Activated CD4-positive, alpha-beta T cell treated with anti-CD3 and anti-CD28 coated beads for 36 hours (primary cell): ENCODE measurements around the gene CMKLR1. TPM values are rescaled to one million over a fixed set of nuclear protein-coding genes. Genes with fewer than 3 reads are reported as not detected.

ENCODE experiments used
- ATAC-seq: fragments of 200-7000 bp; cut with Tn5 transposase; one replicate; pipeline ENCODE4 v1.10.0; 2021; ENCODE audit warnings: mild to moderate bottlenecking, moderate library complexity
- CTCF ChIA-PET: fragments of 350-600 bp; sonication (Branson Sonifier 250); formaldehyde crosslinking; loops from one replicate; lab custom pipeline; 2021; ENCODE audit warnings: antibody characterized with exemption; lab: Charles Lee
- POLR2A ChIA-PET: fragments of 350-600 bp; sonication (Branson Sonifier 250); formaldehyde crosslinking; loops from one replicate; lab custom pipeline; 2021; ENCODE audit warnings: antibody characterized with exemption, inconsistent platforms; lab: Charles Lee
- DNase-seq: peaks from one replicate; pipeline ENCODE4 v3.0.0-alpha.2; 2020
- H3K27ac Mint-ChIP-seq: one replicate; pipeline ENCODE4 v1.8.0; 2021; ENCODE audit warnings: mixed read lengths
- H3K27me3 Mint-ChIP-seq: one replicate; pipeline ENCODE4 v1.8.0; 2021; ENCODE audit warnings: mixed read lengths
- H3K36me3 Mint-ChIP-seq: one replicate; pipeline ENCODE4 v1.8.0; 2021; ENCODE audit warnings: low read depth, mixed read lengths
- H3K4me1 Mint-ChIP-seq: one replicate; pipeline ENCODE4 v1.8.0; 2021; ENCODE audit warnings: mixed read lengths
- H3K4me3 Mint-ChIP-seq: one replicate; pipeline ENCODE4 v1.8.0; 2021; ENCODE audit warnings: mild to moderate bottlenecking, moderate library complexity, mixed read lengths
- H3K9me3 Mint-ChIP-seq: one replicate; pipeline ENCODE4 v1.8.0; 2021; ENCODE audit warnings: low read depth, mixed read lengths
- intact Hi-C, 2 experiments: fragments of 100-400 bp; cut with DNase I in 1 of 2; cut with micrococcal nuclease in 1 of 2; formaldehyde crosslinking; loops; one replicate each; pipeline versions ENCODE4 v1.14.2 to v1.15.1; 2022 to 2024; cut with DNase I, micrococcal nuclease
- total RNA-seq, 2 experiments: library from RNA; stranded (reverse); gene quantifications; one replicate each; pipeline ENCODE4 v1.2.3, GENCODE V29; 2021

CMKLR1 gene
- not detected for total RNA-seq

GRCh38 chr12:108338915-108339657, at the start of gene CMKLR1:
TSS of gene CMKLR1 (minus strand) at chr12:108339311. CDS start at chr12:108293591, 45,720 bp downstream.
- Mint-ChIP-seq H3K27me3 (peaks cover 15% of the 10 kb centered on the region), H3K36me3 (no peaks in the 10 kb centered on the region), H3K4me1 (peaks cover 15% of the 10 kb centered on the region), H3K9me3 (no peaks in the 10 kb centered on the region), H3K27ac (no peak within 1 kb of the TSS), H3K4me3 (no peak within 1 kb of the TSS)
- intact Hi-C loops, result no loop called here
- ATAC-seq, result no peak
- POLR2A ChIA-PET, result no interaction called here
- no peak for DNase-seq
- CTCF ChIA-PET, result interaction anchor here (0.5 to 0.6 kb wide), 2 partner anchors 100 to 725 kb away, joined by 3 read pairs; no protein-coding TSS in a partner anchor

- H3K27me3 Mint-ChIP-seq, result peaks cover 12% of the 10 kb centered on the region
- intact Hi-C loops, result no loop called here
- ChIA-PET CTCF (no interaction called here), POLR2A (no interaction called here)
- H3K4me3 Mint-ChIP-seq, result no peak overlapping the region
- no peak for ATAC-seq
- H3K36me3 Mint-ChIP-seq, result no peaks in the 10 kb centered on the region
- no peak for DNase-seq
- H3K27ac Mint-ChIP-seq, result no peak overlapping the region
- H3K4me1 Mint-ChIP-seq, result no peaks in the 10 kb centered on the region
- H3K9me3 Mint-ChIP-seq, result no peaks in the 10 kb centered on the region
These were observed 48.7 kb upstream of the CMKLR1 start for GRCh38 chr12:108387771-108388170.

- ChIA-PET CTCF (no interaction called here), POLR2A (no interaction called here)
- Mint-ChIP-seq H3K36me3 (no peaks in the 10 kb centered on the region), H3K27ac (no peak overlapping the region), H3K4me1 (no peaks in the 10 kb centered on the region), H3K9me3 (no peaks in the 10 kb centered on the region), H3K4me3 (no peak overlapping the region), H3K27me3 (peaks cover 11% of the 10 kb centered on the region)
- DNase-seq, result no peak
- ATAC-seq, result no peak
- intact Hi-C loops, result no loop called here
These were observed 47.7 kb upstream of the CMKLR1 start for GRCh38 chr12:108386709-108387360.

- Mint-ChIP-seq H3K36me3 (no peaks in the 10 kb centered on the region), H3K27me3 (peaks cover 3% of the 10 kb centered on the region), H3K27ac (no peak overlapping the region), H3K4me1 (no peaks in the 10 kb centered on the region), H3K9me3 (no peaks in the 10 kb centered on the region), H3K4me3 (no peak overlapping the region)
- DNase-seq (no peak), ATAC-seq (no peak)
- ChIA-PET CTCF (interaction anchor here (0.6 to 0.7 kb wide), 2 partner anchors 238 to 394 kb away, joined by 3 read pairs; no protein-coding TSS in a partner anchor), POLR2A (no interaction called here)
- intact Hi-C loops, result no loop called here
These were observed 43.3 kb upstream of the CMKLR1 start for GRCh38 chr12:108382437-108382801.

GRCh38 chr12:108381787-108382436, 42.8 kb upstream of the CMKLR1 start:
- DNase-seq (peak; percentile 8), ATAC-seq (no peak)
- POLR2A ChIA-PET, result no interaction called here
- Mint-ChIP-seq H3K27me3 (peaks cover 3% of the 10 kb centered on the region), H3K4me1 (no peaks in the 10 kb centered on the region), H3K36me3 (no peaks in the 10 kb centered on the region), H3K9me3 (no peaks in the 10 kb centered on the region), H3K27ac (no peak overlapping the region), H3K4me3 (no peak overlapping the region)
- intact Hi-C loops, result no loop called here
- CTCF ChIA-PET, result interaction anchor here (0.7 to 1.1 kb wide), 2 partner anchors 11 to 394 kb away, joined by 3 to 4 read pairs; no protein-coding TSS in a partner anchor

- ATAC-seq (no peak), DNase-seq (no peak)
- no peak overlapping the region for H3K4me3 Mint-ChIP-seq
- peaks cover 2% of the 10 kb centered on the region for H3K27me3 Mint-ChIP-seq
- H3K9me3 Mint-ChIP-seq, result peaks cover 5% of the 10 kb centered on the region
- ChIA-PET CTCF (no interaction called here), POLR2A (no interaction called here)
- intact Hi-C loops, result no loop called here
- H3K36me3 Mint-ChIP-seq, result no peaks in the 10 kb centered on the region
- H3K4me1 Mint-ChIP-seq, result no peaks in the 10 kb centered on the region
- H3K27ac Mint-ChIP-seq, result no peak overlapping the region
These were observed 41.3 kb upstream of the CMKLR1 start for GRCh38 chr12:108380382-108380781.

GRCh38 chr12:108379823-108380222, 40.7 kb upstream of the CMKLR1 start:
- ATAC-seq (no peak), DNase-seq (no peak)
- H3K9me3 Mint-ChIP-seq, result peaks cover 5% of the 10 kb centered on the region
- ChIA-PET CTCF (interaction anchor here (1.0 kb wide), 1 partner anchor 9 kb away, joined by 3 read pairs; no protein-coding TSS in a partner anchor), POLR2A (no interaction called here)
- H3K36me3 Mint-ChIP-seq, result no peaks in the 10 kb centered on the region
- no peak overlapping the region for H3K4me3 Mint-ChIP-seq
- intact Hi-C loops, result no loop called here
- no peak overlapping the region for H3K27ac Mint-ChIP-seq
- no peaks in the 10 kb centered on the region for H3K4me1 Mint-ChIP-seq
- no peaks in the 10 kb centered on the region for H3K27me3 Mint-ChIP-seq

- POLR2A ChIA-PET, result no interaction called here
- Mint-ChIP-seq H3K4me3 (no peak overlapping the region), H3K36me3 (no peaks in the 10 kb centered on the region), H3K9me3 (peaks cover 5% of the 10 kb centered on the region), H3K4me1 (no peaks in the 10 kb centered on the region), H3K27me3 (no peaks in the 10 kb centered on the region), H3K27ac (no peak overlapping the region)
- intact Hi-C loops, result no loop called here
- DNase-seq, result no peak
- CTCF ChIA-PET, result interaction anchor here (1.0 kb wide), 1 partner anchor 10 kb away, joined by 3 read pairs; no protein-coding TSS in a partner anchor
- ATAC-seq, result no peak
These were observed 39.8 kb upstream of the CMKLR1 start for GRCh38 chr12:108378926-108379325.

- Mint-ChIP-seq H3K27ac (no peak overlapping the region), H3K4me1 (no peaks in the 10 kb centered on the region), H3K36me3 (peaks cover 2% of the 10 kb centered on the region), H3K9me3 (peaks cover 15% of the 10 kb centered on the region), H3K27me3 (no peaks in the 10 kb centered on the region), H3K4me3 (no peak overlapping the region)
- DNase-seq (no peak), ATAC-seq (no peak)
- ChIA-PET CTCF (no interaction called here), POLR2A (interaction anchor here (0.7 kb wide), 1 partner anchor 365 kb away, joined by 3 read pairs; no protein-coding TSS in a partner anchor)
- intact Hi-C loops, result no loop called here
These were observed 38.1 kb upstream of the CMKLR1 start for GRCh38 chr12:108377260-108377659.

GRCh38 chr12:108375986-108376663, 37.0 kb upstream of the CMKLR1 start:
- Mint-ChIP-seq H3K27me3 (peaks cover 2% of the 10 kb centered on the region), H3K4me3 (no peak overlapping the region), H3K27ac (no peak overlapping the region), H3K36me3 (peaks cover 2% of the 10 kb centered on the region), H3K4me1 (no peaks in the 10 kb centered on the region), H3K9me3 (peaks cover 17% of the 10 kb centered on the region)
- CTCF ChIA-PET, result no interaction called here
- intact Hi-C loops, result no loop called here
- DNase-seq (no peak), ATAC-seq (no peak)
- POLR2A ChIA-PET, result no interaction called here

- intact Hi-C loops, result no loop called here
- ChIA-PET POLR2A (no interaction called here), CTCF (no interaction called here)
- Mint-ChIP-seq H3K9me3 (peaks cover 17% of the 10 kb centered on the region), H3K4me1 (no peaks in the 10 kb centered on the region), H3K27ac (no peak overlapping the region), H3K36me3 (peaks cover 2% of the 10 kb centered on the region), H3K4me3 (no peak overlapping the region), H3K27me3 (peaks cover 2% of the 10 kb centered on the region)
- ATAC-seq, result no peak
- DNase-seq, result no peak
These were observed 35.6 kb upstream of the CMKLR1 start for GRCh38 chr12:108374596-108375320.
